NOMO-1 (cell line): ENCODE measurements around the gene CST8.

ENCODE experiments used
- DNase-seq, 2 experiments: peaks; one replicate each; lab custom pipeline; 2025; ENCODE audit not compliant: unreplicated experiment in 2 of 2; lab: John Stamatoyannopoulos, UW

CST8 gene

GRCh38 chr20:23475395-23475794, 15.5 kb upstream of the CST8 start:
- DNase-seq: no peak

GRCh38 chr20:23476015-23476754, 14.7 kb upstream of the CST8 start:
- DNase-seq: no peak

- no peak for DNase-seq
Measured at GRCh38 chr20:23477223-23477622, 13.7 kb upstream of the CST8 start.

- DNase-seq: no peak
Measured at GRCh38 chr20:23479043-23479442, 11.9 kb upstream of the CST8 start.

GRCh38 chr20:23482138-23482537, 8.8 kb upstream of the CST8 start:
- no peak for DNase-seq

GRCh38 chr20:23484081-23484480, 6.8 kb upstream of the CST8 start:
- no peak for DNase-seq

- no peak for DNase-seq
Measured at GRCh38 chr20:23488470-23488869, 2.4 kb upstream of the CST8 start.

- DNase-seq: no peak
Measured at GRCh38 chr20:23488996-23489395, 1.9 kb upstream of the CST8 start.

GRCh38 chr20:23492292-23492691, 1.4 kb downstream of the CST8 start:
- no peak for DNase-seq

GRCh38 chr20:23493172-23493772, 2.4 kb downstream of the CST8 start:
- no peak for DNase-seq

GRCh38 chr20:23497536-23497935, 6.6 kb downstream of the CST8 start:
- DNase-seq: no peak

GRCh38 chr20:23501926-23502325, 11.0 kb downstream of the CST8 start:
- DNase-seq: no peak

GRCh38 chr20:23503649-23504048, 12.7 kb downstream of the CST8 start:
- DNase-seq: no peak

GRCh38 chr20:23507346-23507745, 16.4 kb downstream of the CST8 start:
- no peak for DNase-seq

GRCh38 chr20:23508449-23509229, 17.7 kb downstream of the CST8 start:
- no peak for DNase-seq

- no peak for DNase-seq
Measured at GRCh38 chr20:23509247-23509913, 18.5 kb downstream of the CST8 start.

- no peak for DNase-seq
Measured at GRCh38 chr20:23510000-23510590, 19.2 kb downstream of the CST8 start.

GRCh38 chr20:23513164-23513563, 22.2 kb downstream of the CST8 start:
- no peak for DNase-seq

- DNase-seq: no peak
Measured at GRCh38 chr20:23514848-23515247, 23.9 kb downstream of the CST8 start.

- DNase-seq: no peak
Measured at GRCh38 chr20:23515250-23515939, 24.5 kb downstream of the CST8 start.
